SK-N-SH treated with all-trans-retinoic acid at 6 μM for 48 hours (cell line): Measurements from ENCODE around the gene SCN8A.

Experiments
- CREB5 ChIP-seq: fragments of 250-450 bp; sonication (Bioruptor Pico); IDR thresholded peaks from 2 replicates; pipeline ENCODE4 v1.5.1; 2020; ENCODE audit warnings: low read depth, mild to moderate bottlenecking, moderate library complexity
- CSDC2 ChIP-seq: fragments of 250-450 bp; sonication (Bioruptor Pico); IDR thresholded peaks from 2 replicates; pipeline ENCODE4 v1.5.0; 2020; ENCODE audit warnings: mild to moderate bottlenecking, moderate library complexity
- PATZ1 ChIP-seq: fragments of 250-450 bp; sonication (Bioruptor Pico); IDR thresholded peaks from 2 replicates; pipeline ENCODE4 v1.8.0; 2020; ENCODE audit warnings: mild to moderate bottlenecking, moderate library complexity, borderline replicate concordance
- RARB ChIP-seq: fragments of 250-450 bp; sonication (Bioruptor Pico); IDR thresholded peaks from 2 replicates; pipeline ENCODE4 v1.8.0; 2021; ENCODE audit warnings: mild to moderate bottlenecking, moderate library complexity
- ZFP30 ChIP-seq: fragments of 450-650 bp; formaldehyde crosslinking; IDR thresholded peaks from 2 replicates; pipeline ENCODE4 v1.5.0; 2022; ENCODE audit warnings: mild to moderate bottlenecking, moderate library complexity

GRCh38 chr12:51626629-51627028 is 35.6 kb downstream of the SCN8A start:
- TF ChIP-seq PATZ1 (CRISPR knock-in tag): no peak
- no peak for TF ChIP-seq CREB5 (CRISPR knock-in tag)
- no peak for TF ChIP-seq RARB (CRISPR knock-in tag)
- TF ChIP-seq CSDC2 (CRISPR knock-in tag): no peak
- no peak for TF ChIP-seq ZFP30
